GM19395 (cell line): ENCODE results near the gene MITF.

ENCODE experiments used
- ATAC-seq: cut with Tn5 transposase; IDR thresholded peaks from one replicate; pipeline ENCODE4 v1.9.1; 2021; ENCODE audit warnings: mild to moderate bottlenecking, moderate library complexity; ENCODE audit not compliant: unreplicated experiment

Gene MITF

DNA sequence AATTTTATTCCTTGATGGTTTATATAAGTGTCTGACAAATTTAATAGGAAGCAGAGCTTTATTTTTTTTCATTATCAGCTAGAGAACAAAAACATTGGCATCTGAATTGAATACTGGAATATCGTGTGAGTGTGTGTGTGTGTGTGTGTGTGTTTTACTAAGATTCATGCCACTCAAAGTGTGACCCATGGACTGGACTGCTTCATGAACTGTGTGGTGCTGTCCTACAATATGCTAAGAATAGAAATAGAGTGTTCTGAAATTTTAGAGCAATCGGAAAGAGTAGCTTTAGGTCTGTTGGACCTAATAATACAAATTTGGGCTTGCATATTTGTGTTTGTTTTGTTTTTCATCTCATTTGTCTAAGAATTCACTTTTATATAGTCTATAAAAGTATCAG lies 89.6 kb downstream of the MITF start:
- ATAC-seq, result no peak

DNA sequence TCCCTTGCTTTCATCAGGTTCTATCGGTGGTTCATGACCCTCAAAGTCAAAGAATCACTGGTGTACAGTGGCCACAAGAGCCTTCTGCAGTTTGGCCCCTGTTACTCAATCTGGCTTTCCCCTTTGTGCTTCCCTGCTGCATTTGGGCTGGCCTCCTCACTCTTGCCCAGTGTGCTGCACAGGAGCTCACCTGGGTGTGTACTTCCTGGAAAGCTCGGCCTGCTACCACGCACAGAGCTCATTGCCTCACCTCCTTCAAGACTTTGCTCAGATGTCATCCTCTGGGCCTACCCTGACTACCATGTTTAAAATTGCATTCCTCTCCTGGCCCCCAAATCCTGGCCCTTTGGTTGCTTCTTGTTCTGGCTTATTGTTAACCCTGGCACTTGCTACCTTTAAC lies 90.9 kb downstream of the MITF start:
- no peak for ATAC-seq

- no peak for ATAC-seq
Measured at GRCh38 chr3:69831737-69832136, 92.5 kb downstream of the MITF start.

DNA sequence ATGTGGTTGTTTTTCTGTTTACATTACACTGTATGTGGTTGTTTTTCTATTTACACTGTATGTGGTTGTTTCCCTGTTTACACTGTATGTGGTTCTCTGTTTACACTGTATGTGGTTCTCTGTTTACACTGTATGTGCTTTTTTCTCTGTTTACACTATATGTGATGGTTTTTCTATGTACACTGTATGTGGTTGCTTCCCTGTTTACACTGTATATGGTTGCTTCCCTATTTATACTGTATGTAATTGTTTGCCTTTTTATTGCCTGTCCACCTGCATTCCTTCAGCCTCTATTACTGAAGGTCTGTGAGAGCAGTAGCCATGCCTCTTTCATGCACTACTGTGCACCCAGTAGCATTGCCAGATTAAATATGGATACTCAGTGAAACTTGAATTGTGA lies 94.3 kb downstream of the MITF start:
- ATAC-seq, result no peak

DNA sequence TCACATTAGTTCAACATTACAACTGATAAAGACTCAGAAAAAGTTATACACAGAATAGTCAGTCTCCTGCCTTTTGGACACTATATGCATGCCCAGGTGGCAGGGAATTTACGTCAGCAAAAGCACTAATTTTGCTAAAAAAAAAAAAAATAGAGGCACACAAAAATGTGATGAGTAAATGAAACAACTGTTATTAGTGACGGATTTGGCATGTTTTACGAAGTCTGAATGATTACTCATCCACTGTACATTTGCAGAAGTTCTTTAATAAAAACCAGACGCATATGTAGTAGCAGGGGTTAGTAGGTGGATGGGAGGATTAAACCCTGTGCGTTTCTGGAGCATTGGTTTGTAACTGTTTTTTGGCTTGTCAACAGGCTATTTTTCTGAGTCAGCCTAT lies 99.0 kb downstream of the MITF start:
- ATAC-seq, result no peak

DNA sequence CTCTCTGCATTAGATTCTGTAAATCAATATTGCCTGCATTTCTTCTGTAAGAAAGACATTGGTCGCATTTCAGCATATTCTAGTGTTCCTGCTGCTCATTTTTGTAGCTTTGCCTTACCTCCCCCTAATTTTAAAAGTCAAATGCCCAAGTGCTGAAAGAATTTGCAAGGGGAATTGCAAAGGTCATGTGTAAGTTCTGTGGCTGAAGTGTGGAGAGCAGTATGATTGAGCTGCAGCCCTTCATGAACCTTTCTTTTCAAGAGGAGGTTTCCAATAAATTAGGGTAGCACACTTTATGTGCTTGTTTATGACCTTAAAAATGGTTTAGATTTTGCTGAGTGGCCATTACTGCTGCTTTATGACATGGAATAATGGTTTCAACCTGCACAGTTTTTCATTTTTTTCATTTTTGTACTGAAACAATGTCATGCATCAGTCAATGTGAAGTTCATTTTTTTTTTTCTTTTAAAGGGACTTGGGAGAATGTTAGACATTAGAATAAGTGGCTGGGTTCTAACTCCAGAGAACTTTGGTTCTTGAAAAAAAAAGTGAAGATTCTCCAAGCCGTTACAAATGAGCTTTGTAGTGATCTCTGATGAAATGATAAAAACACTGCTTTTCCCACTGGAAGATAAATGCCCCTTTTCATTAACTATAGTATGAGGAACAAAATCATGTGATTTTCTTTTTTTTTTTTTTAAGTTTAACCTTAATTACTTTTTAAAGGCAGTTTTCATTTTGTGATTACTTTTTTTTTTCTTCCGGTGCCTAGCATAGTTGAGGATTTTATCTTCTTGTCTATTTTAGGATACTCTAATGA lies 99.6 kb downstream of the MITF start:
- no peak for ATAC-seq

DNA sequence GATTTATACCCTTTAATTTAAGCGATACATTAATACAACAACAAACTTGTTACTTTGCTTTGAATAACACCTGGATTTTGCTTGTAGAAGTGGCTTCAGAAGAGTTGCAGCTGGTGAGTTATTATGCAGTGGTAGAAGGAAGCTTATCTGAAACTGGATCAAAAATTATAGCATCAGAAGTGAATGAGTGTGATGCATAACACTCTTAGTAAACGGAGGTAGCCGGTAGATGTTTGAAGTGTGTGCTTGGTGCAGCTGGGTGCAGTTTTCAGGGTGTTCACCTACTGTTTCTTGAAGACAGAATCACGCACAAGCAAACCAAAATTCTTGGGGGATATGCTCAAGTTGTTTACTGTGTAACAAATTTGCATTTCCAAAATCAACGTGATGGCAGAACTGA lies 103.1 kb downstream of the MITF start:
- no peak for ATAC-seq

DNA sequence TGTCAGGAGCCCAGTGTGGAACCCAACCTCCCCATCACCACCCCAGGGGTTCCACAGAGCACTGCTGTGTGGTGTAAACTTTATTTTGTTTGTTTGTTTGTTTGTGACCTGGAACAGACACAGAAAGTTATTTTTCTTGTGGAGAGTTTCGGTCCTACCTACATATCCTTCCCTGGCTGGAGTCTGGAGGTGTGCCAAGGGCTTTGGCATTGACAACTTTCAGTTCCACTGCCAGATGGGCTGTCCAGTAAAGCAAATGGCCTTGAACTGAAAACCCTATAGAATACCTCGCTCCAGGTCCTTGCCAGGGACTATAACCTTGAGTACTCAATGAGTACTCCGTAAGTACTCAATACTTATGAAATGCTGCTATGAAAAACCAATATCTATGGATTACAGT lies 103.5 kb downstream of the MITF start:
- no peak for ATAC-seq

DNA sequence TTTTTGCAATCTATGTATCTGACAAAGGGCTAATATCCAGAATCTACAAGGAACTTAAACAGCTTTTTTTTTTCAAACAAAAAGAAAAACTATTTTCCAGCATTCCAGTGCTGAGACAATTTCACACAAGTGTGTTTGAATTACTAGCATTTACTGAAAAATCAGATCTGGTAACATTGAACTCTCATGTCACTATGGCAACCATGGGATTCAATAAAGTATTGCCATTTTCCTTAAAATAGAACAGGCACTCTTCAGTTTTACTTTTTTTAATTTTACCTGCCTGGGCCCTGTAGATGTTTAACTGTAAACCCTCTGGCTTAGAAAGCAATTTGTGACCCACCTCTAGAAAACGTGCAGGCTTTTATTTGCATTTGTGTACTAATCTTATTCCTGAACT lies 105.4 kb downstream of the MITF start:
- no peak for ATAC-seq

- ATAC-seq, result no peak
Measured at GRCh38 chr3:69847303-69847702, 108.0 kb downstream of the MITF start.

GRCh38 chr3:69848113-69848512 lies 108.8 kb downstream of the MITF start:
- ATAC-seq, result no peak

- ATAC-seq, result no peak
Measured at GRCh38 chr3:69850849-69851248, 111.6 kb downstream of the MITF start.

DNA sequence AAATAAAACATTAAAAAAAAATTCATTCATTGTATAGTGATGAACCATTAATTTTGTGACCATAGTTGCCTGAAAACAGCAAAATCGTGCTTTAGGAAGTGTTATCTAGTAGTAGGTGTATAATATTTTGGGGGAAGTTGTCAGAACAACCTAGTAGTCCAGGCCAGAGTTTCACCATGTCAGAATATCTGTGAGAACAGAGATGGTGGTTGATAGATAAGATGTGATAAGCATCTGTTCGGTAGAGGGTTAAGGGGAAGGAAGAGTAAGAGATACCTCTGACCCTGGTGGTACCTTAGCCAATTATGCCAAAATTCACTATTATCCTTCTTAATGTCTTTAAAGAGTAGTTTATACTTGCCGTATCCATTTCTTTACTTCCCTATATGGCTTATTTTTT lies 113.8 kb downstream of the MITF start:
- no peak for ATAC-seq

- no peak for ATAC-seq
Measured at GRCh38 chr3:69855436-69856162, 116.3 kb downstream of the MITF start.

DNA sequence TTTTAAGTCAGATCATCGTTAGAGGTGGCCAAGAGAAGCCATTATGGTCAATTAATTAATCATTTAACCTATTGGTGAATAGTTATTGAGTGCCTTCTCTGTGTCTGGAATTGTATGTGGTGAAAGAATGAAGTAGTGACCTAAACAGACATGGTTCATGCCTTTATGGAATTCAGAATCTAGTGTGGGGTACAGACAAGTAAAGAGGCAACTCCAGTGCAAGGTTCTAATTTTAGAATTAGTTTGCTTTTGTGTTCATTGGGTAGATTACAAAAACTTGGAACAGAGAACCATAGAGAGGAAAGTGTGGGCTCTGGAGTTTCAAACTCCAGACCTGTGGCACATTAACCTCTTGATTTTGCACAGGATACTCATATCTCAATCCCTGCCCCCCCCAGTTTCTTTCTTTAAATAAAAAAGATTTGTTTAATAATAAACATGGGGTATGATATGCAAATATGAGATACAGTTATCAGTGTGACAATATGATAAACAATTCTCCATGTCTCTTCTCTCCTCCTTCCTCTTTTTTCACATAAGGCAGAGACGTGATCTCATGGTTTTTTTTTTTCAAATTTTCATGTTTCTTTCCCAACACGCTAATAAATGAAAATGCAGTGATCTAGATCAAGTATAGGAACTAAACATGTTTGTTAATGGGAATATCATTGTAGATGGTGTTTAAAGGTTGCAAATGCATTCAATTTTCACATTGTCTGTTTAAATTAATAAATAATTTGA lies 117.9 kb downstream of the MITF start:
- ATAC-seq, result no peak

- no peak for ATAC-seq
Measured at GRCh38 chr3:69861556-69861955, 122.3 kb downstream of the MITF start.

DNA sequence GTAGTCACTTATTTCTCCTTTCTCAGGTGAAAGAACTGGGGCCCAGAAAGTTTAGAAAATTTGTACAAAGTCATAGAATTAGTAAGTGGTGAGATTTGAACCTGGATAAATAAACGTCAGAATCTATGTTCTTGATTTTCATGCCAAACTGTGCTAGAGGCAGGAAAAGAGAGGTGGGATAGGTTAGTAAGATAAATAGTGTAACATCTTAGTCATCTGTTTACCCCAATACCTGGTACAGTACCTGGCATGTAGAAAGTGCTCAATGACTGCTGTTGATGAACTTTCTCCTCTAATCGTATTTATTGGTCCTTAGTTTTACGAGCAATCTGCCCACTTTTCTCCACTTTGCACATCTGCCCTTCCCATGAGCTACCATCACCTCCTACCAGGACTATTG lies 124.9 kb downstream of the MITF start:
- no peak for ATAC-seq

DNA sequence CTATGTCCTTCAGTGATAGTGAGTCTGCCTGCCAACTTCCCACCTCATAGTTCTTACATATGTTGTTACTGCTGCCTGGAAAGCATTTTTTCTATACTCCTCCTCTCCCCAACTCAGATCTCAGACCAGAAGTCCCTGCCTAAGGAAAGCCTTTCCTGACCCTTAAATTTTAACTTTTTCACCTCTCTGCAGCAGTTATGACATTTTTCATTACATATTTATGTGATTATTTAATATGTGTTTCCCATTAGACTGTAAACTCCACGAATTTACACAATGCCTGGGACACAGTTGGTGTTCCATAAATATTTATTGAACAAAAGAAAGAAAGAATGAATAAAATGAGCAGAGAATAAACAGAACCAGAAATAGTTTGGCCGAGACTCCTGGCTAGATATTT lies 125.5 kb downstream of the MITF start:
- no peak for ATAC-seq

DNA sequence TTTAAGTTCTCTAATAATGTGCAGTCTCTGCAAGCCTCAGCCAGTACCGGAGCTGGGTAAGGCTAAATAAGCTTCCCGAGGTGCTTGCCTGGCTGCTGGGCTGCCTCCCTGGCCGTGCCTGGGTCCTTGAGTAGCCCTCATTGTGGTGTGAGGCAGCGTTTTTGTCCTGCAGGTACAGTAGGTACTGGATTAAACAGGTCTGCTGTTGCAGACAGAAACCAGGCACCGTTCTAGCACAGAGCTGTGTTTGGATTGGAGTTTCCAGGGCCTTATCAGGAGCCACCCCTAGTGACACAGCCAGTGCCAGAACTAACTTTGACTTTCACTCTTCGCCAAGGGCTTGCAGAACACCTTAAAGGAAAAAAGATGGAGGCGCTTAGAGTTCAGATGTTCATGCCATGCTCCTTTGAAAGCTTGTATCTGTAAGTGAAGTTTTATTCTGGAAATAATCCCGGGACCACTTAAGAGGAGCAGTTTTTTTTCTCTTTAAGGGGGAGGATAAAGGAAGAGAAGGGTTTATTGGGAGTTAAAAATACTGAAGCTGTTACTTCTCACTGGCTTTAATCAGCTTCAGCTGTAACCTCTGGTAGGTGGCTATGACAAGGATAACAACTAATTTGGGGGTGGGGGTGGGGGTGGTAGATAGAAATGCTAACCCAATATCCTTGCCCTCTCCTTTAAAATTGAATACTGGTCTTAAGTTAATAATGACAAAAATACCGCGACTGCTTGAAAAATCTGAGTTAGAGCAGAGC lies 126.8 kb downstream of the MITF start:
- ATAC-seq, result no peak

DNA sequence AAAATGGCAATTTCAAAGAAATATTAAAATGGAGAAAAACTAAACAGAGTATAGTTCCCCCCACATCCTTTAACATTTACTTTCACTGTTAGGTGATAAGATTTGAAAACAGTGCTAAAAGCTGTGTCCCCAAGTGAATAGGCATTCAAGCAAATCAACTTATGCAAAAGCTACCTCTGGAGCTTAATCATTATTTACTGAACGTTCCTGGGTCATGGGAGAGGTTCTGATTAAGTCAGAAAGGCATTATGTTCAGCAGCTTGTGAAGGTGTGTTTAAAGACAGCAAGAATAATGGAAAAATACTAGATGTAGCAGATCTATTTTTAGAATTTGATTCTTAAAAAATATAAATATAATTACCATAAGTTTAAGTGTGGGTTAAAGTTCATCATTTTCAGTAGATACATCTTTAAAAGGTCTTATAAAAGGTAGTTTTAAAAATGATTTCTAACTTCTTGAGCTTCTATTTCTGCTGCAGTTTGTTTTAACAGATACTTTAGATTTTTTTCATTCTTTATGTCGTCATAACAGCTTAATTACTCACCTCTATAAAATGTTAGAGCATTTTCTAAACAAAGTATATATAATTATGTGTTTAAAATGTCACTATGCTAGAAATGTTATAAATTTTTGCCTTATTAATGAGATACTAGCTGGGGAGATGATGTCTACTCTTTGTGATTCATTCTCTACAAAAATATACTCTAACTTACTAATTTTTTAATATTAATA lies 127.9 kb downstream of the MITF start:
- no peak for ATAC-seq
